ENCODE results near the gene ZNF207. TPM values are rescaled to one million over a fixed set of nuclear protein-coding genes. Genes with fewer than 3 reads are reported as not detected.

ZNF207 gene
- total and polyA plus RNA-seq, 9 of the 15 experiments (the other 6 are each of a cell fraction or from before 2014, with no cell fraction given) = 123 to 370 (median 250) TPM

DNA sequence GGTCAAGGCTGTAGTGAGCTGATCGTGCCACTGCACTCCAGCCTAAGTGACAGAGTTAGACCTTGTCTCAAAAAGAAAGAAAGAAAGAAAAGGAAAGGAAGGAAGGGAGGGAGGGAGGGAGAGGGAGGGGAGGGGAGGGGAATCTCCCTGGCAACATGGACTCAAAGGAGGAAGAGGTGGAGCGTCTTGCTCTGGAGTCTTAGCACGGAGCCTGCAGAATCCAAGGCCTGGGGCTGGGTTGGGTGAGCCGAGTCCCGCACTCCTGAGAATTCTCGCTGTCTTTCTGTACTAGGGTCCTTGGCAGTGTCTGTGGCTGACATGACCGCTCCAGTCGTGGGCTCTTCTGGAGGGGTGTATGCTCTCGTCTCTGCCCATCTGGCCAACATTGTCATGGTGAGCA, 44.9 kb upstream of the ZNF207 start (continued):
- TF ChIP-seq ZNF592 (IDR thresholded peaks at IDR 0.05) = no peak

- Histone ChIP-seq H3K27ac (ENCODE audit: extremely low read depth, low read depth, low read length) (no peak overlapping the region), H3K4me2 (ENCODE audit: insufficient read depth, low read length) (no peak overlapping the region), H3K27me3 (ENCODE audit: control insufficient read depth in 2 of 2, insufficient read depth in 2 of 2, low read length in 2 of 2) (peaks cover 7 to 11% of the 10 kb centered on the region in 2 experiments; a peak in 3 of 5 replicates), H3K9me3 (replicated peaks; ENCODE audit: control insufficient read depth, insufficient read depth, low read depth, low read length) (no peaks in the 10 kb centered on the region), H3K4me1 (replicated peaks in 1 of 2; ENCODE audit: control insufficient read depth in 2 of 2, insufficient read depth in 2 of 2, low read length in 2 of 2) (peaks cover 4 to 6% of the 10 kb centered on the region in 2 experiments; a peak in 3 of 5 replicates), H3K4me3 (no peak overlapping the region), H2AFZ (ENCODE audit: low read depth, low read length) (no peak overlapping the region), H3K9ac (ENCODE audit: insufficient read depth in 1 of 2, low read depth in 2 of 2, low read length in 2 of 2) (no peak overlapping the region), H4K20me1 (replicated peaks; ENCODE audit: control insufficient read depth, insufficient read depth, low read length) (no peaks in the 10 kb centered on the region), H3K79me2 (ENCODE audit: control insufficient read depth, insufficient read depth, low read length) (no peaks in the 10 kb centered on the region), H3K9me1 (ENCODE audit: control insufficient read depth, insufficient read depth, low read length) (no peaks in the 10 kb centered on the region), H3K36me3 (ENCODE audit: control insufficient read depth, insufficient read depth, low read length) (no peaks in the 10 kb centered on the region)
- intact Hi-C loops (cut with micrococcal nuclease) = no loop called here
- WGBS (ENCODE audit: insufficient coverage, low coverage, missing lambda C conversion rate) = 0% methylated on average over 1 of the region's 4 CpGs
- no TSS peak for BruUV-seq (replicated peaks)
- ATAC-seq (no peak), FAIRE-seq (no peak), DNase-seq (ENCODE audit: extremely low read depth in 1 of 4, low spot score in 3 of 4) (no peak)
- TF ChIP-seq SAP30 (IDR thresholded peaks at IDR 0.05; ENCODE audit: borderline replicate concordance, insufficient read depth, low read depth, low read length, poor library complexity, severe bottlenecking) (no peak), CBFB (CRISPR knock-in tag; IDR thresholded peaks at IDR 0.05) (no peak), RB1 (IDR thresholded peaks at IDR 0.05; ENCODE audit: low read depth) (no peak), SMARCA5 (IDR thresholded peaks at IDR 0.05) (no peak), SMAD3 (CRISPR knock-in tag; conservative IDR thresholded peaks at IDR 0.05) (no peak), RBM17 (IDR thresholded peaks at IDR 0.05; ENCODE audit: borderline replicate concordance, low read depth, low read length) (no peak), NCOR1 (IDR thresholded peaks at IDR 0.05) (no peak), PURB (CRISPR knock-in tag; IDR thresholded peaks at IDR 0.05; ENCODE audit: low read depth) (no peak), ADNP (tag; IDR thresholded peaks at IDR 0.05) (no peak), HIVEP1 (CRISPR knock-in tag; IDR thresholded peaks at IDR 0.05) (no peak), RBM25 (IDR thresholded peaks at IDR 0.05; ENCODE audit: low read depth, low read length, severe bottlenecking) (no peak), DLX4 (CRISPR knock-in tag; IDR thresholded peaks at IDR 0.05) (no peak)
- ChIA-PET POLR2A (no interaction called here), CTCF (ENCODE audit: low intra/inter-chr PET ratio) (no interaction called here)
- in situ Hi-C loops (cut with MboI) = no loop called here
Measured at GRCh38 chr17:32307658-32308057, 42.3 kb upstream of the ZNF207 start.
